ENCODE results near the gene VPS37C. TPM values are rescaled to one million over a fixed set of nuclear protein-coding genes. Genes with fewer than 3 reads are reported as not detected.

The VPS37C gene
- total RNA-seq, 1 donor from 2014 or later, result 28.1 TPM

- no peak for DNase-seq (ENCODE audit: low spot score, unreplicated experiment)
- peaks cover 3% of the 10 kb centered on the region for H3K27me3 Mint-ChIP-seq
- no peaks in the 10 kb centered on the region for H3K36me3 Mint-ChIP-seq (ENCODE audit: insufficient read depth)
- H3K4me3 Mint-ChIP-seq (ENCODE audit: low read depth), result no peak overlapping the region
- H3K4me1 Mint-ChIP-seq (ENCODE audit: low read depth), result peaks cover 6% of the 10 kb centered on the region
- TF ChIP-seq CTCF (IDR thresholded peaks at IDR 0.05; ENCODE audit: unreplicated experiment), result no peak
- H3K9me3 Mint-ChIP-seq (ENCODE audit: low read depth), result no peaks in the 10 kb centered on the region
- no peak overlapping the region for H3K27ac Mint-ChIP-seq
Measured at GRCh38 chr11:61118004-61118403, 43.2 kb downstream of the VPS37C start.

GRCh38 chr11:61117168-61117520, 44.1 kb downstream of the VPS37C start:
- Mint-ChIP-seq H3K36me3 (ENCODE audit: insufficient read depth) (no peaks in the 10 kb centered on the region), H3K9me3 (ENCODE audit: low read depth) (no peaks in the 10 kb centered on the region), H3K27me3 (peaks cover 3% of the 10 kb centered on the region), H3K27ac (no peak overlapping the region), H3K4me3 (ENCODE audit: low read depth) (no peak overlapping the region), H3K4me1 (ENCODE audit: low read depth) (peaks cover 6% of the 10 kb centered on the region)
- TF ChIP-seq CTCF (IDR thresholded peaks at IDR 0.05; ENCODE audit: unreplicated experiment), result no peak
- no peak for DNase-seq (ENCODE audit: low spot score, unreplicated experiment)

- Mint-ChIP-seq H3K9me3 (ENCODE audit: low read depth) (no peaks in the 10 kb centered on the region), H3K27ac (peak overlapping the region; percentile 86), H3K27me3 (peaks cover 3% of the 10 kb centered on the region), H3K36me3 (ENCODE audit: insufficient read depth) (no peaks in the 10 kb centered on the region), H3K4me1 (ENCODE audit: low read depth) (peaks cover 6% of the 10 kb centered on the region), H3K4me3 (ENCODE audit: low read depth) (no peak overlapping the region)
- TF ChIP-seq CTCF (IDR thresholded peaks at IDR 0.05; ENCODE audit: unreplicated experiment), result no peak
- no peak for DNase-seq (ENCODE audit: low spot score, unreplicated experiment)
Measured at GRCh38 chr11:61116426-61117167, 44.6 kb downstream of the VPS37C start.

GRCh38 chr11:61115498-61116224, 45.6 kb downstream of the VPS37C start:
- H3K27me3 Mint-ChIP-seq, result peaks cover 5% of the 10 kb centered on the region
- H3K4me3 Mint-ChIP-seq (ENCODE audit: low read depth), result no peak overlapping the region
- no peaks in the 10 kb centered on the region for H3K9me3 Mint-ChIP-seq (ENCODE audit: low read depth)
- peaks cover under 1% of the 10 kb centered on the region for H3K4me1 Mint-ChIP-seq (ENCODE audit: low read depth)
- no peak for DNase-seq (ENCODE audit: low spot score, unreplicated experiment)
- no peak for TF ChIP-seq CTCF (IDR thresholded peaks at IDR 0.05; ENCODE audit: unreplicated experiment)
- no peaks in the 10 kb centered on the region for H3K36me3 Mint-ChIP-seq (ENCODE audit: insufficient read depth)
- H3K27ac Mint-ChIP-seq, result no peak overlapping the region

- no peak for DNase-seq (ENCODE audit: low spot score, unreplicated experiment)
- H3K27me3 Mint-ChIP-seq, result peaks cover 8% of the 10 kb centered on the region
- no peak for TF ChIP-seq CTCF (IDR thresholded peaks at IDR 0.05; ENCODE audit: unreplicated experiment)
- no peaks in the 10 kb centered on the region for H3K4me1 Mint-ChIP-seq (ENCODE audit: low read depth)
- no peak overlapping the region for H3K4me3 Mint-ChIP-seq (ENCODE audit: low read depth)
- no peaks in the 10 kb centered on the region for H3K36me3 Mint-ChIP-seq (ENCODE audit: insufficient read depth)
- no peaks in the 10 kb centered on the region for H3K9me3 Mint-ChIP-seq (ENCODE audit: low read depth)
- no peak overlapping the region for H3K27ac Mint-ChIP-seq
Measured at GRCh38 chr11:61114913-61115312, 46.3 kb downstream of the VPS37C start.

All from progenitor cell of endocrine pancreas (in vitro differentiated cells).